Measurements from ENCODE around the gene ZNF524. TPM values are rescaled to one million over a fixed set of nuclear protein-coding genes. Genes with fewer than 3 reads are reported as not detected.

ZNF524 gene
- total and polyA plus RNA-seq, 10 of the 15 experiments (the other 5 are each of a cell fraction or from before 2014, with no cell fraction given) = 0.47 to 18.6 (median 12.4) TPM; not detected in 1

GRCh38 chr19:55596304-55596703, 3.8 kb upstream of the ZNF524 start (continued):
- TF ChIP-seq IKZF1 (conservative IDR thresholded peaks at IDR 0.05) = no peak

- RAD21 ChIA-PET (ENCODE audit: unreplicated experiment) = interaction anchor here (2.6 kb wide), 1 partner anchor 121 kb away, joined by 11 read pairs; the partner anchor contains the start of gene ZNF628
- DNase-seq (ENCODE audit: low read depth, low spot score) (no peak), ATAC-seq (no peak), FAIRE-seq (no peak)
- no peak overlapping the region for H3K27ac ChIP-seq (ENCODE audit: control insufficient read depth, insufficient read depth)
- 98% methylated on average over 30 of the region's 30 CpGs for WGBS (ENCODE audit: insufficient coverage, insufficient replicate concordance, low lambda C conversion rate, missing lambda C conversion rate)
- H2AFZ ChIP-seq (ENCODE audit: control insufficient read depth, low read depth, low read length) = no peak overlapping the region
- peaks cover 0 to 8% of the 10 kb centered on the region in 2 experiments; a peak in 1 of 4 replicates for H3K36me3 ChIP-seq (ENCODE audit: control insufficient read depth in 2 of 2, insufficient read depth in 2 of 2, low read length in 1 of 2)
- no peak overlapping the region for H3K4me3 ChIP-seq
- CTCF ChIA-PET = interaction anchor here (2.4 kb wide), 1 partner anchor 29 kb away, joined by 9 read pairs; no protein-coding TSS in a partner anchor
- in situ Hi-C loops (cut with MboI) (no loop called here), intact Hi-C loops (cut with micrococcal nuclease; ENCODE audit: unreplicated experiment) (no loop called here)
- H3K4me2 ChIP-seq (ENCODE audit: control insufficient read depth, insufficient read depth) = no peak overlapping the region
- peaks cover 10% of the 10 kb centered on the region for H3K79me2 ChIP-seq (ENCODE audit: control insufficient read depth, insufficient read depth, low read length)
- no peaks in the 10 kb centered on the region for H4K20me1 ChIP-seq (ENCODE audit: control insufficient read depth, insufficient read depth)
- BruUV-seq (replicated peaks) = no TSS peak
- POLR2A ChIA-PET = interaction anchor here (0.7 kb wide), 1 partner anchor 66 kb away, joined by 3 read pairs; no protein-coding TSS in a partner anchor
- SMC1A ChIA-PET (ENCODE audit: uncharacterized antibody, unreplicated experiment) = no interaction called here
- peaks cover 2% of the 10 kb centered on the region; the same call in 2 of the 3 replicates for H3K9me3 ChIP-seq (replicated peaks; ENCODE audit: control insufficient read depth, insufficient read depth, low read length)
- H3K4me1 ChIP-seq (ENCODE audit: control insufficient read depth, insufficient read depth, low read length) = peaks cover 6% of the 10 kb centered on the region; the same call in 1 of the 2 replicates
- no peaks in the 10 kb centered on the region for H3K27me3 ChIP-seq (replicated peaks in 1 of 2; ENCODE audit: control insufficient read depth in 2 of 2, insufficient read depth in 2 of 2, low read length in 1 of 2)
- H3K9ac ChIP-seq (ENCODE audit: control insufficient read depth, insufficient read depth, low read length) = no peak overlapping the region
- TF ChIP-seq NFYA (IDR thresholded peaks at IDR 0.05; ENCODE audit: borderline replicate concordance, low read depth, low read length) (no peak), ASH2L (IDR thresholded peaks at IDR 0.05; ENCODE audit: borderline replicate concordance, low read depth) (no peak), CBX5 (IDR thresholded peaks at IDR 0.05; ENCODE audit: low read depth) (no peak), CBX3 (IDR thresholded peaks at IDR 0.05; ENCODE audit: borderline replicate concordance, low read depth) (no peak), ZNF384 (IDR thresholded peaks at IDR 0.05; ENCODE audit: borderline replicate concordance, low read depth, low read length) (no peak), ZBTB40 (IDR thresholded peaks at IDR 0.05; ENCODE audit: borderline replicate concordance) (no peak), SPI1 (IDR thresholded peaks at IDR 0.05; ENCODE audit: borderline replicate concordance, insufficient read depth, low read depth, low read length) (no peak), IRF5 (IDR thresholded peaks at IDR 0.05; ENCODE audit: borderline replicate concordance) (no peak), GABPA (IDR thresholded peaks at IDR 0.05; ENCODE audit: low read depth) (no peak), JUND (IDR thresholded peaks at IDR 0.05; ENCODE audit: low read depth, low read length) (no peak), POU2F2 (IDR thresholded peaks at IDR 0.05; ENCODE audit: borderline replicate concordance, low read depth, low read length) (no peak), IRF3 (IDR thresholded peaks at IDR 0.05) (no peak), KAT2A (conservative IDR thresholded peaks at IDR 0.05; ENCODE audit: control insufficient read depth, low read depth, low read length) (no peak)
These were observed 2.6 kb upstream of the ZNF524 start for GRCh38 chr19:55597501-55597921.

Measured in GM12878 (cell line).